ENCODE results near the gene PGD. TPM values are rescaled to one million over a fixed set of nuclear protein-coding genes. Genes with fewer than 3 reads are reported as not detected.
A peak's percentile ranks its signal among the peaks of the same experiment; 100 is the strongest.

PGD gene
- total and polyA plus RNA-seq, 2 of the 13 experiments (the other 11 are each of a cell fraction or from before 2014, with no cell fraction given): 64.8 to 210 TPM

DNA sequence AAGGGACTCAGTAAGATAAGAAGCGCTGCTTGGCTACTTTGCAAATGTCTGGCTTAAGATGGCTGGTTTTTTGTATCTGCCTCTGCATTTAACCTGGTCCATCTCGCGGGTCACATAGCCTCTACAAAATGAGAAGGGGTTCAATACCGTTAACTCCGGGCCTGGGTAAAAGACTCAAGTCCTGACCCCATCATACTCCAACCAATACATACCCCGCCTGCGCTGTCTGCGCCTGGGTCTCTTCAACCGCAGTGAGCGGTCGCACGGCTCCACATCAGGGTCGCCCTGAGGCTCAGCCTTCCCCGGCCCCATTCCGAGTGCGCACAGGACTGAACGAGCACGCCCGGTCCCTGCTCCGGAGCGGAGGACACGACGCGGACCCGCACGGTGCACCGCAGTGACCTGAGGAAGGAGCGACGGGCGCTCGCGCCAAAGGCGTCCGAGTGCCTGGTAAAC, 558 bp upstream of the PGD start (continued):
- TF ChIP-seq ZNF296 (CRISPR knock-in tag; conservative IDR thresholded peaks at IDR 0.05) (no peak), ZNF678 (CRISPR knock-in tag; IDR thresholded peaks at IDR 0.05) (peak; percentile 81), ZFP37 (CRISPR knock-in tag; IDR thresholded peaks at IDR 0.05; ENCODE audit: borderline replicate concordance) (0 out of 2 replicates have a peak, but pooled peaks have one; percentile 47), ZNF337 (CRISPR knock-in tag; IDR thresholded peaks at IDR 0.05; ENCODE audit: borderline replicate concordance, low read depth) (0 out of 2 replicates have a peak, but pooled peaks have one; percentile 36), MATR3 (CRISPR knock-in tag; IDR thresholded peaks at IDR 0.05) (0 out of 2 replicates have a peak, but pooled peaks have one; percentile 69), FOXO1 (CRISPR knock-in tag; IDR thresholded peaks at IDR 0.05) (0 out of 2 replicates have a peak, but pooled peaks have one; percentile 13), HNRNPLL (IDR thresholded peaks at IDR 0.05; ENCODE audit: low read depth, low read length, poor library complexity, severe bottlenecking) (peak; percentile 99), ZNF550 (CRISPR knock-in tag; IDR thresholded peaks at IDR 0.05; ENCODE audit: borderline replicate concordance) (0 out of 2 replicates have a peak, but pooled peaks have one; percentile 78)
- TF ChIP-seq, protein P1, sequence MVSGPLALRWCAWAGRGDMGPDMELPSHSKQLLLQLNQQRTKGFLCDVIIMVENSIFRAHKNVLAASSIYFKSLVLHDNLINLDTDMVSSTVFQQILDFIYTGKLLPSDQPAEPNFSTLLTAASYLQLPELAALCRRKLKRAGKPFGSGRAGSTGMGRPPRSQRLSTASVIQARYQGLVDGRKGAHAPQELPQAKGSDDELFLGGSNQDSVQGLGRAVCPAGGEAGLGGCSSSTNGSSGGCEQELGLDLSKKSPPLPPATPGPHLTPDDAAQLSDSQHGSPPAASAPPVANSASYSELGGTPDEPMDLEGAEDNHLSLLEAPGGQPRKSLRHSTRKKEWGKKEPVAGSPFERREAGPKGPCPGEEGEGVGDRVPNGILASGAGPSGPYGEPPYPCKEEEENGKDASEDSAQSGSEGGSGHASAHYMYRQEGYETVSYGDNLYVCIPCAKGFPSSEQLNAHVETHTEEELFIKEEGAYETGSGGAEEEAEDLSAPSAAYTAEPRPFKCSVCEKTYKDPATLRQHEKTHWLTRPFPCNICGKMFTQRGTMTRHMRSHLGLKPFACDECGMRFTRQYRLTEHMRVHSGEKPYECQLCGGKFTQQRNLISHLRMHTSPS (CRISPR knock-in tag; IDR thresholded peaks at IDR 0.05; ENCODE audit: low read depth): 0 out of 2 replicates have a peak, but pooled peaks have one; percentile 50

GRCh38 chr1:10399444-10399941, 629 bp downstream of the PGD start:
- CTCF ChIA-PET (ENCODE audit: low intra/inter-chr PET ratio, low total read pairs): no interaction called here
- in situ Hi-C loops (cut with HindIII; ENCODE audit: extremely low pct_ligation_motif_present, low pct_unique_long_range_greater_than_20kb): no loop called here
- WGBS (ENCODE audit: low lambda C conversion rate): under 1% methylated on average over 21 of the region's 42 CpGs
- TF ChIP-seq ZNF740 (CRISPR knock-in tag; IDR thresholded peaks at IDR 0.05) (no peak), GABPB1 (CRISPR knock-in tag; IDR thresholded peaks at IDR 0.05) (no peak), ZNF589 (CRISPR knock-in tag; conservative IDR thresholded peaks at IDR 0.05) (peak; percentile 72), KDM3A (CRISPR knock-in tag; IDR thresholded peaks at IDR 0.05; ENCODE audit: low read depth) (no peak), ZNF530 (CRISPR knock-in tag; IDR thresholded peaks at IDR 0.05; ENCODE audit: low read depth) (no peak), ZNF563 (CRISPR knock-in tag; IDR thresholded peaks at IDR 0.05) (peak; percentile 11; the same call in 1 of the 2 replicates), CCDC6 (CRISPR knock-in tag; IDR thresholded peaks at IDR 0.05) (0 out of 2 replicates have a peak, but pooled peaks have one; percentile 49), KAT8 (CRISPR knock-in tag; IDR thresholded peaks at IDR 0.05) (no peak), KLF9 (CRISPR knock-in tag; IDR thresholded peaks at IDR 0.05; ENCODE audit: low read depth) (no peak)
- TF ChIP-seq, protein P2, sequence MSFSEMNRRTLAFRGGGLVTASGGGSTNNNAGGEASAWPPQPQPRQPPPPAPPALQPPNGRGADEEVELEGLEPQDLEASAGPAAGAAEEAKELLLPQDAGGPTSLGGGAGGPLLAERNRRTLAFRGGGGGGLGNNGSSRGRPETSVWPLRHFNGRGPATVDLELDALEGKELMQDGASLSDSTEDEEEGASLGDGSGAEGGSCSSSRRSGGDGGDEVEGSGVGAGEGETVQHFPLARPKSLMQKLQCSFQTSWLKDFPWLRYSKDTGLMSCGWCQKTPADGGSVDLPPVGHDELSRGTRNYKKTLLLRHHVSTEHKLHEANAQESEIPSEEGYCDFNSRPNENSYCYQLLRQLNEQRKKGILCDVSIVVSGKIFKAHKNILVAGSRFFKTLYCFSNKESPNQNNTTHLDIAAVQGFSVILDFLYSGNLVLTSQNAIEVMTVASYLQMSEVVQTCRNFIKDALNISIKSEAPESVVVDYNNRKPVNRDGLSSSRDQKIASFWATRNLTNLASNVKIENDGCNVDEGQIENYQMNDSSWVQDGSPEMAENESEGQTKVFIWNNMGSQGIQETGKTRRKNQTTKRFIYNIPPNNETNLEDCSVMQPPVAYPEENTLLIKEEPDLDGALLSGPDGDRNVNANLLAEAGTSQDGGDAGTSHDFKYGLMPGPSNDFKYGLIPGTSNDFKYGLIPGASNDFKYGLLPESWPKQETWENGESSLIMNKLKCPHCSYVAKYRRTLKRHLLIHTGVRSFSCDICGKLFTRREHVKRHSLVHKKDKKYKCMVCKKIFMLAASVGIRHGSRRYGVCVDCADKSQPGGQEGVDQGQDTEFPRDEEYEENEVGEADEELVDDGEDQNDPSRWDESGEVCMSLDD (CRISPR knock-in tag; IDR thresholded peaks at IDR 0.05; ENCODE audit: borderline replicate concordance): 0 out of 2 replicates have a peak, but pooled peaks have one; percentile 20

More at GRCh38 chr1:10399444-10399941, 629 bp downstream of the PGD start:
- no peak for ATAC-seq
- no peaks in the 10 kb centered on the region for H4K20me1 ChIP-seq (ENCODE audit: insufficient read depth, low read length)
- FAIRE-seq: no peak
- BruUV-seq (replicated peaks): no TSS peak
- peak overlapping the region; percentile 66 to 80 (median 74) for H3K4me3 ChIP-seq (replicated peaks in 1 of 3; ENCODE audit: insufficient read depth in 1 of 3, low read depth in 2 of 3, low read length in 3 of 3)
- peak overlapping the region; percentile 97 for H3K27ac ChIP-seq (ENCODE audit: extremely low read length, insufficient read depth, low read length)
- H3K4me2 ChIP-seq (ENCODE audit: low read depth, low read length): peak overlapping the region; percentile 97
- no peaks in the 10 kb centered on the region for H3K27me3 ChIP-seq (ENCODE audit: control insufficient read depth in 1 of 2, insufficient read depth in 2 of 2, low read length in 2 of 2)
- peak overlapping the region; percentile 82 for H3K9ac ChIP-seq (ENCODE audit: insufficient read depth, low read depth, low read length)
- POLR2A ChIA-PET: interaction anchor here (1.4 to 4.4 kb wide), 6 partner anchors 8 to 189 kb away, joined by 3 to 65 read pairs (median 6); partner anchors contain the start of genes CENPS and KIF1B
- H3K79me2 ChIP-seq (ENCODE audit: insufficient read depth, low read length): peaks cover 28% of the 10 kb centered on the region
- DNase-seq (ENCODE audit: low spot score): peak; percentile 30
- peaks cover 33% of the 10 kb centered on the region for H3K4me1 ChIP-seq (ENCODE audit: insufficient read depth, low read length)
- H3K36me3 ChIP-seq (replicated peaks in 1 of 2; ENCODE audit: control insufficient read depth in 1 of 2, insufficient read depth in 2 of 2, low read length in 2 of 2): peaks cover 2 to 17% of the 10 kb centered on the region in 2 experiments; a peak in 3 of 5 replicates
- intact Hi-C loops (cut with micrococcal nuclease; ENCODE audit: unreplicated experiment): no loop called here
- no peak overlapping the region for H2AFZ ChIP-seq (ENCODE audit: low read length)
- H3K9me3 ChIP-seq (ENCODE audit: low read length): no peaks in the 10 kb centered on the region
